ENCODE measurements around the gene SNN.

SNN gene

DNA sequence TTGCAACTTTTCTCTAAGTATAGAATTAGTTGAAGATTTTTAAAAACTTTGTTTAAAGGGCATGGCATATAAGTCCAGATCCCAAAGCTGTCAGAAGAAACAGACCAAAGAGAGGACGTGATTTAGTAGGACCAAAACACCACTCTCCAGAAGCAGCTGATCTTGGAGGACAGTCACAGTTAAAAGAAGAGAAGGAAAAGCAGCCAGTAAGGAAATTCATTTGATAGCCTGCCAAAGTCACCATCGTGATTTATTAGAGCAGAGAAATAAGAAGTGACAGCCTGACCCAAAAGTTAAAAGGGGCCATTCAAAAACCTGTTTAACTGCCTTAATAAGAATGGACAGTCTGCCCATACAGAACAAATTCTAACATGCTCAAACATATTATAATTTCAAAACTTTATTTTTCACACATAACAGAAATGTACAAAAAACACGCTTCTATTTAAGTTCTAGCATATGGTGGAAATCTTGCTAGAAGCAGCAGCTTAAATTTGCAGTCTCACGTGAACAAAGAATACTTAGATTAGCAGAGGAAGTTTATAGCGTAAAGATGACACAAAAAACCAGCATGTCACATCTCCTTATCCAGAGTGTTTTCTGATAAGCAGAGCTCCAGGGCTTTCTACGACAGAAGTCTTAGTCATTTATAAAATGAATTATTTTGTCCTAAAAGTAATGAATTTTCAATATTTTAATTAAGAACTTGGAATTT is 37.2 kb downstream of the SNN start:
- DNase-seq = no peak

GRCh38 chr16:11706180-11706742 is 38.0 kb downstream of the SNN start:
- DNase-seq = no peak

DNA sequence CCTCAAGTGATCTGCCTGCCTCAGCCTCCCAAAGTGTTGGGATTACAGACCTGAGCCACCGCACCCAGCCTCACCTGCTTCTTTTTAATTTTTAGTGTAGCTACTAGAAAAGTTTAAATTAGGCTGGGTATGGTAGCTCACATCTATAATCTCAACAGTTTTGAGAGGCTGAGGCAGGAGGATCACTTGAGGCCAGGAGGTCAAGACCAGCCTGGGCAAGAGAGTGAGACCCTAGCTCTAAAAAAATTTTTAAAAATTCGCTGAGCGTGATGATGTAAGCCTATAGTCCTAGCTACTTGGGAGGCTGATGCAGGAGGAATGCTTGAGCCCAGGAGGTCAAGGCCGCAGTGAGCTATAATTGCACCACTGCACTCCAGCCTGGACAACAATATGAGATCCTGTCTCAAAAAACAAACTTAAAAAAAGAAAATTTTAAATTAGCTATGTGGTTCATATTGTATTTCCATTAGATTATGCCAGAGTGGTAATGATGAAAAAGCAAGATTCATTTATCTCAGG is 39.5 kb downstream of the SNN start:
- no peak for DNase-seq

GRCh38 chr16:11708421-11708820 is 40.2 kb downstream of the SNN start:
- DNase-seq = no peak

- DNase-seq = no peak
These were observed 43.4 kb downstream of the SNN start for GRCh38 chr16:11711662-11712061.

- no peak for DNase-seq
These were observed 43.9 kb downstream of the SNN start for GRCh38 chr16:11712122-11712521.

DNA sequence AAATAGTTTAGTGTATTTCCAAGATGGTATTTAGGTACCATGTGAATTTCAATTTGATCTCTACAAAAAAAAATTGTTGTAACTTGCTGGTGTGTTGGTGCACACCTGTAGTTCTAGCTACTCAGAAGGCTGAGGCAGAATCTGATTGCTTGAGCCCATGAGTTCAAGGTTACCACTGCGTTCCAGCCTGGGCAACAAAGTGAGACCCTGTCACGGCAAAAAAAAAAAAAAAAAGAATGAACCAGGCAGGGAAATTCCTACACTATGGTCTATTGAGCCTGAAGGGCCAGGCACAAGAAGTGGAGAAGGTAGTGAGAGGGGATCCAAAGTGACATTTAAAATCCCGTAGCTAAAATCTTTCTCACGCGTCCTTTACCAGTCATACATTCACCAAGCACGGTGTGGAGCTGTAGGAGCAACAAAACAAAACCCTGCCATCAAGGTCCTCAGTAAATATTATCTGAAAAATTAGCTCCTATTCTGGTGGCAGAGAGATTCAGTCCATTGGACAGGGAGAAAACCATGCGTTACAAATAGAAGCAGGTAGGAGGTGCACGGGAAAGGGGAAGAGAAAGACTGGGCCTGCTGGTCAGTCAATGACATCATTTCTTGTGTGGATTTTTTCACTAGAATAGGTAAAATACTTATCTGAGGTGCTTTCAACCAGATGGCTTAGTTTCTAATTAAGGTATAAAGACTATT is 47.1 kb downstream of the SNN start:
- DNase-seq = no peak

GRCh38 chr16:11716336-11716735 is 48.1 kb downstream of the SNN start:
- no peak for DNase-seq

GRCh38 chr16:11717811-11718210 is 49.6 kb downstream of the SNN start:
- DNase-seq = no peak

DNA sequence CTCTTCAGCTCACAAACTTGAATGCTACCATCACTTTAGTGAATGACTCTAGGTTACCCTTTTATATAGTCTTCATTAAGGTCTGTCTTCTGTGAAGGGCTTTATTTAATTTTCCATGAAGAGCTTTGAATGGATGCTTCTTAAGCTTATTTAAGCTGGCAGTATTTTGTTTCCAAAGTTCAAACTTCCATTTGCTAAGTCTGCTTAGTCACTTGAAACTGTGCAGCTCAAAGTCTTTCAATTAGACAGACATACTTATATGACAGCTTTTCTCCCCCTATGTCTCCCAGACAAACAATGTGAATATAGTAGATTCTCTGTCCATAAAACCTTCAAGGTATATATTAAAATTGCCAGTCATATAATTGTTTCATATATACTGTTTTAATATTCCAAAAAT is 50.9 kb downstream of the SNN start:
- no peak for DNase-seq

GRCh38 chr16:11719762-11720161 is 51.5 kb downstream of the SNN start:
- no peak for DNase-seq

- DNase-seq = no peak
These were observed 53.7 kb downstream of the SNN start for GRCh38 chr16:11721781-11722467.

DNA sequence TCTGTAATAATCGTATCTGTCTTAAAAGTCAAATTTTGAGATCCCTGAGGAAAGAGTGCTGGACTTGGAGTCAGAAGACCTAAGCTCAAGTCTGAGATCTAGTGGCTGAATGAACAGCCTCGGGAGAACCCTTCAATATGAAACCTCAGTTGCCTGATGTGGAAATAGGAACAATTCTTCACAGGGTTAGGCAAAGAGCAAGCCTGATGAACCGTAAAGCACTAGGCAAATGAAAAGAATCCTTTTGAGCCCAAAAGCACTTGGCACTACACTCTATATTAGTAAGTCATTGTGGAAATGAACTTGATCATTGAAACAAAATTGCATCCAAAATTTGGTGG is 54.2 kb downstream of the SNN start:
- DNase-seq = no peak

DNA sequence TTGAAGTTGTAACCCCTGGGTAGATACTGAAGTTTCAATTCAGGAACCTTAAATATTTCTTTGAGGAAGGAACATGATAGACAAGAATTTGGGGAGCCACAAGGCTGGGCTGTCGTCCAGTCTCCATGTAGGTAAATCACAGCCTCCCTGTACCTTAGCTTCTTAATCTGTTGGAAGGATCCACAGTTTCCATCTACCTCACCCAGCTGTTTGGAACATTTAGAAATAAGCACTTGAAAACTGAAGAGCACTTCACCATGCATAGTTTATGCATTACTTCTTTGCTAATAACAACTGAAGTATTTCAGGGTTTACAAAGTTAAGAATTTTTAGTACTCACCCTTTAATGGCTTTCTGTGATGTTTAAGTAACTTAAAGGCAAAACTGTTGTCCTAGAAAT is 57.2 kb downstream of the SNN start:
- DNase-seq = no peak

GRCh38 chr16:11726008-11726407 is 57.8 kb downstream of the SNN start:
- no peak for DNase-seq

DNA sequence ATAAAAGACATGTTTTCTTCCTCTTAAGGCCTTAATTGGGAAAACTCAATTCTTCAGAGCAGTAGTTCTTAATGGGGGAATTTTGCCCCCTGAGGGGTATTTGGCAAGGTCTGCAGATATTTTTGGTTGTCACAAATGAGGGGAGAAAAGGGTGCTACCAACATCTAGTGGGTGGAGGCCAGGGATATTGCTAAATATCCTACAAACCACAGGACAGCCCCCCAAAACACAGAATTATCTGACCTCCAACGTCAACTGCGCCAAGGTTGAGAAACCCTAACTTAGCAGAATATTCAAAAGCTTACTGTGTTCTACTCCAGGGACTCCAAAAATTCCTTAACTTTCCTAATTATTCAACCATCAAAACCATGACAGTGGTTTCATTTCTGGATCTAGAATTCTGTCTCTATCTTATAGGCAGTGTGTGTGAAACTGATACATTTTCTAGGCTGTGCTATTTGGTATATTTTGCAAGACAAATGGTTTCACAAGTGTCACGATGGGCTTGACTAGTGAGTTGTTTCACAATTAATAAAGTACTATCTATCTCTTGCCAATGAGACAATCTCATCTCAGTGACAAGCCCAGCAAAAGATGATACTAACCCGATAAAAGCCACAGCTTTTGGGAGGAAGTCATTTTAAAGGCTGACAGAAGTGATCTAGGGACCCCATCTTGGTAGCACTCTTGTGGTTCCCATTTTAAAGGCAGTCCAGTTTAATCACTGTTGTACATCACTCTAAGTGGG is 59.7 kb downstream of the SNN start:
- DNase-seq = no peak

All from CD4-positive, alpha-beta T cell treated with Interleukin-21 for 1 hour (primary cell).